GM23248 (cell line): ENCODE measurements around the gene NDST3.

Experiments
- EZH2 ChIP-seq: fragments of 200-600 bp; sonication (generic); IDR thresholded peaks from 2 replicates; pipeline ENCODE4 v1.6.1; 2018; ENCODE audit warnings: antibody characterized with exemption, mild to moderate bottlenecking; ENCODE audit not compliant: insufficient read depth, poor library complexity, severe bottlenecking
- EZH2phosphoT487 ChIP-seq: fragments of 200-600 bp; sonication (generic); IDR thresholded peaks from 2 replicates; pipeline ENCODE4 v1.6.1; 2018; ENCODE audit warnings: antibody characterized with exemption, moderate library complexity, mild to moderate bottlenecking, low read depth; ENCODE audit not compliant: insufficient read depth

DNA sequence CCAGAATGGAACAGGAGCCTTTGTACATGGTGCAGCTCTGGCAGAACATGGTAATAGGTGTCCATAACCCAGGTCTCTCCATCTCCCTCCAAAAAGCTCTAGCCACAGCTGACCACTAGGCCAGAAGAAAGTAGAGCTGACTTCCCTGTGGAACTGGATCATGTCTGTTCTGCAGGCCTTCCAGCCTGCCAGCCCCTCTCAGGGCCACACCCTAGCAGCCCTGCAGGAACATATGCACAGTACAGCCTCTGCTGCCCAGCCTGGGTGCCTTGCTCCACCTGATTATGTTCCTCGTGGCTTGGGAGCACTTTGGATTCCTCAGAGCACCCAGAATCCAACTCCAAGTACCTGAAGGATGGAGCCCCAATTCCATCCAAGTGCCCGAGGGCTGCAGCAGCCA lies 12.0 kb downstream of the NDST3 start:
- TF ChIP-seq EZH2phosphoT487 (no peak), EZH2 (no peak)
